ENCODE measurements around the gene MKRN2.
A peak's percentile ranks its signal among the peaks of the same experiment; 100 is the strongest.

MKRN2 gene

GRCh38 chr3:12583280-12583679 is 26.4 kb downstream of the MKRN2 start:
- no peak for DNase-seq (ENCODE audit: low read depth)
- H3K4me3 ChIP-seq (ENCODE audit: control insufficient read depth, low read depth, low read length) = no peak overlapping the region
- no peak for TF ChIP-seq CTCF (conservative IDR thresholded peaks at IDR 0.05; ENCODE audit: control insufficient read depth, insufficient read depth, low read depth, low read length)

- no peak for TF ChIP-seq CTCF (conservative IDR thresholded peaks at IDR 0.05; ENCODE audit: control insufficient read depth, insufficient read depth, low read depth, low read length)
- no peak for DNase-seq (ENCODE audit: low read depth)
- H3K4me3 ChIP-seq (ENCODE audit: control insufficient read depth, low read depth, low read length) = no peak overlapping the region
Observed at GRCh38 chr3:12584083-12584482, 27.2 kb downstream of the MKRN2 start.

DNA sequence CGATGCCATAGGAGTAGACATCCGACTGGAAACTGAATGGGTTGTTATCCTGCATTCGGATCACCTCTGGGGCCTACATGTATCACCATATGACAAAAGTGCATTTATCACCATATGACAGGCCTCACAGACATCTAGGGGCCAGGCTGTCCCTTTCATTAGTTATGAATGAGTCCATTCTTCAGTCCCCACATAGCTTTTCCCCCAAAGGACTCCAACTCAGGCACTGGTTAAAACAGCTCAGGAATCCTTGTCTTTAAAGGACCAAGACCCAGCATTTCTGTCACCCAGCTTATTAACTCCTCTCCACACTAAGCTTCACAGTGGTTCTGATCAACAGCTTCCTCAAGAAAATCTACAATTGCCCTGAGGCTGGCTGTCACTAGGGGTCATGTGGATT is 28.3 kb downstream of the MKRN2 start:
- DNase-seq (ENCODE audit: low read depth) = no peak
- H3K4me3 ChIP-seq (ENCODE audit: control insufficient read depth, low read depth, low read length) = no peak overlapping the region
- no peak for TF ChIP-seq CTCF (conservative IDR thresholded peaks at IDR 0.05; ENCODE audit: control insufficient read depth, insufficient read depth, low read depth, low read length)

DNA sequence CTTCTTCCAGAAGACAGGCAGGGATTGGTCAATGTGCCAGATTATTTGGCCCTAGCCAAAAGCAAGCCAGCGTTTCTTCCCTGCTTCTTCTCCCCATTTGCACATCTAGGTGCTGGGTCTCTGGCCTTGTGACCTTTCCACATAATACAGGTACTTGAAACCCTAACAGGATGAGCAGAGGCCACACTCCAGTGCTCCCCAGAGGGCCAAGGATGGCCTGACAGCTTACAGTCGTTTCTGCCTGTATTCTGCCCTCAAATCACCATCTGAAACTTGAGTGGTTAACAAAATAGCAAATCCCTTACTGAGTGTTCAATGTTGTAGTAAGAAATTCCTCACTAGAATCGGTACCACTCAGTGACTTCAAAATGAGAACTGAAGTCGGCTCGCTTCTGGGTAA is 29.1 kb downstream of the MKRN2 start:
- no peak overlapping the region for H3K4me3 ChIP-seq (ENCODE audit: control insufficient read depth, low read depth, low read length)
- no peak for DNase-seq (ENCODE audit: low read depth)
- TF ChIP-seq CTCF (conservative IDR thresholded peaks at IDR 0.05; ENCODE audit: control insufficient read depth, insufficient read depth, low read depth, low read length) = no peak

DNA sequence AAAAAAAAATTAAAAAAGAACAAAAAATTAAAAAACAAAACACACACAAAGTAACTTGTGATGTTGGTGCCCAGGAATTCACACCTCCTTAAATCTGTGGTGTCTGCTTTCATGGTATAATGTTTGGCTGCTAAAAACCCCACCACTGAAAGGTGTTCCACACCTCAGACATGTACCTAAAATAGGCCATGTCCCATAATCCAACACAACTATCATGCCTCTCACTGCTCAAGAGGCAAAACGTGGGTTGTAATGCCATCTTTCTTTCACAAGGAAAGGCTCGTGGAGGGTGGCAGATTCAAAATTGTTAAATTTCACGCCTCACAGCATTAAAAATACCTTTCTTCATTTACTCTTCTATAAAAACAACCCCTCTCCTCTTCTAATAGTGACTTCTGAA is 29.5 kb downstream of the MKRN2 start:
- no peak for TF ChIP-seq CTCF (conservative IDR thresholded peaks at IDR 0.05; ENCODE audit: control insufficient read depth, insufficient read depth, low read depth, low read length)
- DNase-seq (ENCODE audit: low read depth) = no peak
- H3K4me3 ChIP-seq (ENCODE audit: control insufficient read depth, low read depth, low read length) = no peak overlapping the region

- peak; percentile 18 for DNase-seq (ENCODE audit: low read depth)
- TF ChIP-seq CTCF (conservative IDR thresholded peaks at IDR 0.05; ENCODE audit: control insufficient read depth, insufficient read depth, low read depth, low read length) = no peak
Observed at GRCh38 chr3:12588039-12589009, 31.4 kb downstream of the MKRN2 start.

More at GRCh38 chr3:12588039-12589009, 31.4 kb downstream of the MKRN2 start:
- no peak overlapping the region for H3K4me3 ChIP-seq (ENCODE audit: control insufficient read depth, low read depth, low read length)

Data from fibroblast of mammary gland (primary cell).